Medulla oblongata (tissue), 1 donor: ENCODE measurements around the gene FLNC.
A peak's percentile ranks its signal among the peaks of the same experiment; 100 is the strongest.

Source experiments
- DNase-seq: peaks from one replicate; pipeline ENCODE4 v3.0.0-alpha.2; 2015; ENCODE audit errors: extremely low spot score

The FLNC gene

DNA sequence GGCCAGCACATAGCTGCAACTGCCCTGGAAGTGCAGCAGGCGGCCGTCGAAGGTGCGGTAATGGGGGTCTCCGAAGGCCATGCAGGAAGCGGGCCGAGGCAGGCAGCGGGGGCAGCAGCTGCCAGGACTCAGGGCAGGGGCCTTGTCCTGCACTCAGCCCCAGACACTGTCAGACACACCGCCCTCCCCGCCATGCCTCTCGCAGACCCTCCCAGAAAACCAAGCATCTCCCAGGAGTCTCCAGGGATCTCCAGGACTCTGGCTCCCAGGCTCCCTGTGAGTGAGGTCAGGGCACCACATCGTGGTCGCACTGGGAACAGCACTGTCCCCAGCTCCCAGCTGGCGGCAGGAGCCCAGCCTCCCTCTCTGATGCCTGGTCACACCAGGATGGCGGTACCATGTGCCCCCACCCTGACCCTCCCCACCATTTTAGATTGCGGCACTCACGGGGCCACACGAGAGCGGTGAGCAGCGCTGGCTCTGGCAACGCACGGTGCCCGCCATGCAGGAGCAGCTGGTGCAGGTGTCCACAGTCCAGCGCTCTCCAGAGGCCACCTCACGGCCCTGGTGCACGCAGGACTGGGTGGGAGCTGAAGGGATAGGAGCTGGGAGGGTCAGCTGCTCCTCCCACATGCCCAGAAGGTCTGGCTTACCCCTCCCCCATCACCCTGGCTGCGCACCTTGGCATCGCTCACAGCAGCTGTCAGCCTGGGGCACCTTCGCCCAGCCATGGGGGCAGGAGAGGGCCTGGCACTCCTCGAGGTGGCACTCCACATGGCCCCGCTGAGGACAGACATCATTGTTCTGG, 49.9 kb downstream of the FLNC start:
- DNase-seq: peak; percentile 82

GRCh38 chr7:128880791-128881457, 50.7 kb downstream of the FLNC start:
- DNase-seq: no peak

GRCh38 chr7:128881458-128882125, 51.4 kb downstream of the FLNC start:
- no peak for DNase-seq

DNA sequence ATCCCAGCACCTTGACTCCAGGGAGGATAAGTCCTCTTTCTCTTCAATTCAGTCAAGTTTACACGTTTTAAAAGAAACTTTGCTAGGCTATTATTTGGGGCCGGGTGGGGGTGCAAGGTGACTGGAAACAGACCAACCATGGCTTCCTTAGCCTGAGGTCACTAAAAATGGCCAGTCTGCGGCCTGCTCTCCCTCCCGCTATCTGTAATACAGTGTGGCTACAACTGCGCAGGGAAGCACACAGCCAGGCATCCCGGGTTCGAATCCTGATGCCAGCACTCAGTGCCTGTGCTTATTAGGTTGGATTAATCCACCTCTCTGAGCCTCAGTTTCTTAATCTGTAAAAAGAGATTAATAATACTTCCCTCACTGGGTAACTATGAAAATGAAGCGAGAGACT, 51.9 kb downstream of the FLNC start:
- no peak for DNase-seq

- DNase-seq: peak; percentile 78
These were observed 53.6 kb downstream of the FLNC start for GRCh38 chr7:128883622-128884448.

DNA sequence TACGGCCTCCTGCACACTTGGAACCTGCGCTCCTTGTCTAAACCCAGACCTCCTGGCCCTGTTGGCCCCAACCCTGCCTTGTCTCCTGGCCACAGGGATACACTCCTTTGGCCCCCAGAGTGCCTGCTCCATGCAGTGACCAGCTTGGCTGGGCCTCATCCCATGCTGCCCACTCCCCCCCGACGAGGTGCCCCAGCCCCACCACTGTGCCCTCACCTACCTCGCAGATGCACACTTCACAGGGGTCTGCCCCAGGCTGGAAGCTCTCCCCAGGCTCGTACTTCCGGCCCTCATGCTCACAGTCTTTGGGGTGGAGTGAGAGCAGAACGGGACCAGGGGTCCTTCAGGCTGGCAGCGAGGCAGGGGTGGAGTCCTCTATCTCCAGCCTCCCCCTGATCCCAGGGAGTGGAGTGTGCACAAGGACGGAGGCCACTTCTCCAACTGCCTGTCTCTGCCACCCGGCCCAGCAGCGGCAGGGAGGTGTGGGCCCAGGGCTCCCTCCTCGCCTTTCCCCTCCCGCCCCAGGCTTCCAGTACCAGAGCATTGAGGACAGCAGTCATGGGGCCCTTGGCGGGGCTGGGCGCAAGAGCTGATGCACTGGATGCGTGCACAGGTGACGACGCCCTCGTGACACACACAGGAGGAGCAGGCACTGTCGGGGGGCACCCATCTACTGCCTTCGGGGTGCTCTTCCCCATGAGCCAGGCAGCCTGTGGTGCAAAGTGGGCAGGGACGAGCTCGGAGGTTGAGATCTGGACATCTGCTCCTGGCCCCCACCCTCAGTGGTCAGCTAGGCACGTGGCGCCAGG, 54.6 kb downstream of the FLNC start:
- no peak for DNase-seq

- no peak for DNase-seq
These were observed 55.4 kb downstream of the FLNC start for GRCh38 chr7:128885370-128886187.

DNA sequence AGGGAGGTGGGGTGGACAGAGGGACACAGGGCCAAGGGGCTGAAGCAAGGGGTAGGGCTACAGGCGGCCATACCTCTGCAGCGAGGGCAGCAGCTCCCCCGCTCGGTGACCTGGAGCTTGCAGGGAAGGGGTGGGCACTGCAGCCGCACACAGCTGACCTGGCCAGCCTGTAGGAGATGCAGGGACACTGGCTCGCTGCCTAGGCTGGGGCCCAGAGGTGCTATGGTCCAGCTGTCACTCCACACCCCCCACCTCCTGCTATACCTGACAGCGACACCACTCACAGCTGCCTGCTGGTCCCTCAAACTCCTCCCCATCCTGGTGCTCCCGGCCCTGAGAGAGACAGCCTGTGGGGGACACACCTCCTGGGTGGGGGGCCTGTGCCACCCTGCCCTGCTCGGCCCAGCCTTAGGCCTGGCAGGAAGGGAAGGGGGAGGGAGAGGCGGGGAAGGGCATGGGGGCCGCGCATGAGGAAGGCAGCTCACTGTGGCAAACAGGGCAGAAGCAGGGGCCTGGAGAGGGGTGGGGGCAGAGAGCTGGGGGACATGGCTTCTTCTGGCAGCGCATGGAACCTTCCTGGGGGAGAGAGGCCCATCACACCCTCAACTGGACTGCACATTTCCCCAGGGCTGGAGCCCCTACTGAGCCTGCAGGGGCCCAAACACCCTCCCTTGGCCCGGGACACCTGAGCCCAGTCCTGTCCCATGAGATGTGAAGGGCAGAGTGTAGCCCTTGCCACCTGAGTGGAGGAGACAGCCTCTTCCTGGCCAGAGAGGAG, 56.4 kb downstream of the FLNC start:
- no peak for DNase-seq

DNA sequence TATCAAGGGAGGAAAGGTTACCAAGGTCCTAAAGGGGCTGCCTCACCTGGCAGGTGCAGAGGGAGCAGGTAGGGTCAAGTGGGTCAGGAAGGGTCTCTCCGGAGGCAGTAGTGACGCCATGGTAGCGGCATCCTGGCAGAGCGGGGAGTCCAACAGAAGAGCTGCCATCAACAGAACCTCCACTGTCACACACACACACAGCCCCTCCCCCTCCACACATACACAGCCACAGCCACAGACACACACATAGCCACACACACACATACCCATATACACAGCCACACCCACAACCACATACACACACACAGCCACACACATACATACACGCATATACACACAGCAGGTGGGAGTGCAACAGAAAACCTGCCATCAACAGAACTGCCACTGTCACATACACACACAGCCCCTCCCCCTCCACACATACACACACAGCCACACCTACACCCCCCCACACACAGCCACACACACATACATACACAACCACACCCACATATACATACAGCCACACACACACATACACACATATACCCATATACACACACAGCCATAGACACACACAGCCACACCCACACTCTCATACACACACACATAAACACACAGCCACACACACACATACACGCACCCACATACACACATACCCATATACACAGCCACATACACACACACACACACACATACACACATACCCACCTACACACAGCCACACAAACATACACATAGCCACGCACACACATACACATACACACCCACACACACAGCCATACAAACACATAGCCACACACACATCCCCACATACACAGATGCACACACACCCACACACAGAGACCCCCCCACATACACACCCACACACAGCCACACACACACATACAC, 57.2 kb downstream of the FLNC start:
- no peak for DNase-seq

- DNase-seq: no peak
These were observed 58.0 kb downstream of the FLNC start for GRCh38 chr7:128888039-128888755.

- no peak for DNase-seq
These were observed 58.5 kb downstream of the FLNC start for GRCh38 chr7:128888756-128889095.

GRCh38 chr7:128889121-128889520, 58.9 kb downstream of the FLNC start:
- no peak for DNase-seq

DNA sequence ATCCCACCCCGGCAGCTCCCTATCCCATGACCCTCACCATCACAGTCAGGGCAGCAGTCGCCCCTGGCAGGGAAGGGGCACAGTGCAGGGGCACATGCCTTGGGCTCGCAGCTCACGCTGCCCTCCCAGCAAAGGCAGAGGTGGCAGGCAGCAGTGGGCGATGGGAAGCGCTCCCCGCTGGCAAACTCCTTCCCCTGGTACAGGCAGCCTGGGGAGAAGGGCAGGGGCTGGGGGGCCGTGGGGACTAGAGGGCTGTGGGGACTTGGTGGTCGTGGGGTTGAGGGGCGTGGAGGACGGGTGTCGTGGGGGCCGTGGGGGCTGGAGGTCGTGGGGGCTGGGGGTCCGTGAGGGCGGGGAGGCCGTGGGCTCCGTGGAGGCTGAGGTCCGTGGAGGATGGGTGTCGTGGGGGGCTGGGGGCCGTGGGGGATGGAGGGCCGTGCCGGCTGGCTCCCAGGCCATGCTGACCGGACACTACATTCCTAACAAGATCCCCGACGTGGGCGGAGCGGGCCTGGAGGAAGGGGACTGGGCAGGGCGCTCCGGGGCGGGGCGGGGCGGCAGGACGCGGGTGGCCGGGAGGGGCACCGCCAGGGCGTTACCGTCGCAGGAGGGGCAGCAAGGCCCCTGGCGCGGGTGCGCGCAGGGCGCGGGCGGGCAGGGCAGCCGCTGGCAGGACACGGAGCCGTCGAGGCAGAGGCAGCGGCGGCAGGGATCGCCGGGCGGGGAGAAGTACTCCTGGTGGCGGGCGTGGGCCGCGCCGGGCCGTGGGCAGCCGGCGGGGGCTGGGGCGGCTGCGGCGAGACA, 60.3 kb downstream of the FLNC start:
- DNase-seq: no peak

DNA sequence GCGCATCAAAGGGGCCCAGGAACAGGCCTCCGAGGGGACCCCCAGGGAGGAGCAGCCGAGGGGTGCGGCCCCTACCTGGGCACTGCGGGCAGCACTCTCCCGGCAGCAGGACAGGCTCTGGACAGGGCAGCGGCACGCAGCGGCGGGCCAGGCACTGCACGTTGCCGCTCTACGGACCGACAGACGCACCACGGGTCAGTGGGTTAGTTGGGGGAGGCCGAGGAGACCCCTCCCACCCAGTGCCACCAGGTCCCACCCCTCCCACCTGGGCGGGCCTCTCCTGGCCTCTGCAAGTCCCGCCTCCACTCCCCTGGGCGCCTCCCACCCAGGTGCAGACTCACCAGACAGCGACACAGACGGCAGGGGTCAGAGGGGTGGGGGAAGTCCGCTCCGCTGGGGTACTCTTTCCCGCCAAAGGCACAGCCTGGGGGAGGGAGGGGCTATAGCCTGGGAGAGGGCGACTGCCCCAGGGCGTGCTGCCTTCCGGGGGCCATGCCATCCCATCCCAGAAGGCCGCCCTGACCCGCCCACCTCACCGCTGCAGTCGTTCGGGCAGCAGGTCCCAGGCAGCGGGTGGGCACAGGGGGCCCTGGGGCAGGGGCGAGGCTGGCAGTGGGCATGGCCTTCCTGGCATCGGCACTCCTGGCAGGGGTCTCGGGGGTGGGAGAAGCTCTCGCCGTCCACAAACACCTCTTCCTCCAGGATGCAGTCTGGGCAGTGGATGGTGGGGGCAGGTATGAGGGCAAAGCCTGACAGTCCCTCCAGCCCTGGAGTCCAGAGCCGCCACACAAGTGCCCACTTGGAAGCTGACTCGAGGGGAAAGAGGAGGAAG, 61.1 kb downstream of the FLNC start:
- DNase-seq: no peak

- DNase-seq: no peak
These were observed 61.7 kb downstream of the FLNC start for GRCh38 chr7:128891942-128892269.

DNA sequence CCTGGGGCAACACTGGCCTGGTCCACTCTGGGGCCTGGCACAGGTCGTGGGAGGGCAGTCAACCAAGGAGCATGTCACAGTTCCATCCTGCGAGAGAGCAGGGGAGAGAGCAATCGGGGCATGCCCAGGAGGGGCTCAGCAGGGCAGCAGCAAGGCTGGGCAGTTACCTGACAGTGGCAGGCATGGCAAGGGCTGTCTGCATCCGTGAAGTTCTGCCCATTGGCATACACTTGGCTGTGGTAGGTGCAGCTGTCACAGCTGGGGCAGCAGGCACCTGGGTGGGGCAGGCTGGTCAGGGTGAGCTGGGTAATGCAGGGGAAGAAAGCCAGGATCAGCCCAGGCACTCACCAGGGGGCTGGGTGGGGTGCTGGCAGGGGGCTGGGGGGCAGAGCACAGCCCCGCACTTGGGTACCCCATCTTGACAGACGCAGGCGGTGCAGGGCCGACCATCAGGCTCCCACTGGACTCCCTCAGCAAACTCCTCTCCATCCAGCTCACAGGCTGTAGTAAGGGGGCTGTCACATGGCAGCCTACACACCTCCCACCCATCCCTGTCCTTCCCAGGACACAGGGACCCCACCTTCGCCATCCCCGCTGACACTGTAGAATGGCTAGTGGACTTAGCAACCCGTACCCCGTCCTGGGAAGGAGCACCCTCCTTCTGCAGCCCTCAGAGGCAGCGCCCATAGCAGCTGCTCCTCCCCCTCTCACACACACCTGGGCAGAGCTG, 62.5 kb downstream of the FLNC start:
- no peak for DNase-seq
